Endothelial cell of umbilical vein (primary cell): ENCODE data around the gene DDI1. TPM values are rescaled to one million over a fixed set of nuclear protein-coding genes. Genes with fewer than 3 reads are reported as not detected.

Source experiments
- BruUV-seq: library from RNA; stranded (reverse); fragments of 400-500 nt; replicated peaks from 2 replicates; lab custom pipeline; 2021; lab: Mats Ljungman, UMichigan
- CTCF ChIA-PET: fragments of 300-600, 350-600 bp; sonication (Branson Sonifier 250); formaldehyde crosslinking; loops from one replicate; lab custom pipeline; 2021; ENCODE audit warnings: antibody characterized with exemption, inconsistent platforms; lab: Charles Lee
- POLR2A ChIA-PET: fragments of 300-600, 350-600 bp; sonication (Branson Sonifier 250); formaldehyde crosslinking; loops from one replicate; lab custom pipeline; 2021; ENCODE audit warnings: antibody characterized with exemption, inconsistent platforms; lab: Charles Lee
- DNase-seq: peaks from one replicate; pipeline ENCODE4 v3.0.0-alpha.2; 2011; ENCODE audit warnings: low read depth, low spot score
- FAIRE-seq: peaks from 2 replicates; lab custom pipeline; 2011; peaks lifted over from hg19 to GRCh38; lab: Jason Lieb, UNC
- H2AFZ ChIP-seq: 2 replicates; pipeline ENCODE4 v1.6.0; 2012; ENCODE audit warnings: low read depth, low read length, control low read depth, inconsistent platforms
- H3K27ac ChIP-seq: 2 replicates; pipeline ENCODE4 v1.5.1; 2011; ENCODE audit warnings: low read depth, mild to moderate bottlenecking, control low read depth, low read length, moderate library complexity; ENCODE audit not compliant: insufficient read depth
- H3K27me3 ChIP-seq, 2 experiments: 2 replicates each; pipeline versions ENCODE4 v1.6.0 to v1.6.1; 2011; ENCODE audit warnings: low read length in 2 of 2, mixed read lengths in 1 of 2; ENCODE audit not compliant: control insufficient read depth in 2 of 2, insufficient read depth in 2 of 2
- H3K36me3 ChIP-seq, 2 experiments: 2 replicates in 1 of 2; 3 replicates in 1 of 2; pipeline ENCODE4 v1.5.1; 2011; ENCODE audit warnings: low read length in 2 of 2, mild to moderate bottlenecking in 1 of 2, moderate library complexity in 1 of 2; ENCODE audit not compliant: control insufficient read depth in 2 of 2, insufficient read depth in 2 of 2; ENCODE audit errors: extremely low read depth in 1 of 2
- H3K4me1 ChIP-seq: 3 replicates; pipeline ENCODE4 v1.5.1; 2011; ENCODE audit warnings: mild to moderate bottlenecking, low read length; ENCODE audit not compliant: control insufficient read depth, insufficient read depth; ENCODE audit errors: extremely low read depth
- H3K4me2 ChIP-seq: 2 replicates; pipeline ENCODE4 v1.6.1; 2011; ENCODE audit warnings: low read length, control low read depth, mixed read lengths; ENCODE audit not compliant: insufficient read depth
- H3K4me3 ChIP-seq, 3 experiments: fragments of 200-600 bp in 1 of 3; sonication (generic), shearing (Covaris generic) in 1 of 3; replicated peaks in 1 of 3; 2 replicates each; pipeline ENCODE4 v1.5.1; 2011 to 2016; ENCODE audit warnings: control low read depth in 3 of 3, low read length in 3 of 3, mild to moderate bottlenecking in 2 of 3, inconsistent platforms in 1 of 3, low read depth in 1 of 3, moderate library complexity in 1 of 3; ENCODE audit not compliant: insufficient read depth in 1 of 3
- H3K79me2 ChIP-seq: 2 replicates; pipeline ENCODE4 v1.6.0; 2012; ENCODE audit warnings: low read length, inconsistent platforms; ENCODE audit not compliant: control insufficient read depth, insufficient read depth
- H3K9ac ChIP-seq: replicated peaks from 2 replicates; pipeline ENCODE3; 2011; ENCODE audit warnings: low read length, control low read depth; ENCODE audit not compliant: insufficient read depth; ENCODE audit errors: extremely low read depth
- H3K9me1 ChIP-seq: replicated peaks from 3 replicates; pipeline ENCODE4 v1.6.0; 2011; ENCODE audit warnings: mild to moderate bottlenecking, low read length; ENCODE audit not compliant: control insufficient read depth, insufficient read depth; ENCODE audit errors: extremely low read depth
- H3K9me3 ChIP-seq: replicated peaks from 2 replicates; pipeline ENCODE4 v1.5.1; 2012; ENCODE audit warnings: low read length, inconsistent platforms; ENCODE audit not compliant: control insufficient read depth, insufficient read depth
- H4K20me1 ChIP-seq: replicated peaks from 2 replicates; pipeline ENCODE3; 2011; ENCODE audit warnings: mild to moderate bottlenecking, low read length; ENCODE audit not compliant: control insufficient read depth, insufficient read depth; ENCODE audit errors: extremely low read depth
- CTCF ChIP-seq, 2 donors: IDR thresholded peaks; 1 replicate in 1 of 2; 2 replicates in 1 of 2; pipeline ENCODE4 v1.5.1; 2011; ENCODE audit warnings: low read length in 2 of 2, mild to moderate bottlenecking in 2 of 2, moderate library complexity in 2 of 2, control low read depth in 1 of 2, inconsistent platforms in 1 of 2, low read depth in 1 of 2; ENCODE audit not compliant: insufficient read depth in 1 of 2; ENCODE audit errors: extremely low read depth in 1 of 2
- EZH2 ChIP-seq: IDR thresholded peaks from 2 replicates; pipeline ENCODE4 v1.6.1; 2012; ENCODE audit warnings: borderline replicate concordance, low read depth, mild to moderate bottlenecking, moderate library complexity, low read length, inconsistent platforms; ENCODE audit not compliant: severe bottlenecking
- FOS ChIP-seq: IDR thresholded peaks from 2 replicates; pipeline ENCODE4 v1.6.1; 2011; ENCODE audit warnings: mild to moderate bottlenecking, low read length, moderate library complexity, borderline replicate concordance; ENCODE audit not compliant: insufficient read depth
- GATA2 ChIP-seq: IDR thresholded peaks from 2 replicates; pipeline ENCODE4 v1.7.0; 2011; ENCODE audit warnings: low read depth, mild to moderate bottlenecking, moderate library complexity, mixed read lengths, low read length; ENCODE audit not compliant: insufficient read length, insufficient read depth
- JUN ChIP-seq: IDR thresholded peaks from 2 replicates; pipeline ENCODE4 v1.6.1; 2011; ENCODE audit warnings: borderline replicate concordance, low read depth; ENCODE audit not compliant: insufficient read length, insufficient read depth
- POLR2A ChIP-seq: IDR thresholded peaks from 2 replicates; pipeline ENCODE4 v1.6.1; 2012; ENCODE audit warnings: low read depth, mild to moderate bottlenecking, control low read depth, low read length
- POLR2AphosphoS5 ChIP-seq: IDR thresholded peaks from 2 replicates; pipeline ENCODE4 v1.6.1; 2012; ENCODE audit warnings: low read depth, mild to moderate bottlenecking, control low read depth, low read length, moderate library complexity; ENCODE audit not compliant: insufficient read depth
- dilution Hi-C: fragments of 300-500 bp; cut with MboI; formaldehyde crosslinking; loops from one replicate; pipeline ENCODE4 v1.15.0; 2019; ENCODE audit warnings: low sequenced_read_pairs; ENCODE audit not compliant: extremely low pct_ligation_motif_present
- intact Hi-C: fragments of 100-400 bp; cut with micrococcal nuclease; formaldehyde crosslinking; loops from one replicate; pipeline ENCODE4 v1.10.0; 2022
- polyA plus RNA-seq, 4 experiments: library from polyadenylated mRNA; depleted of rRNA in 3 of 4; stranded (reverse) in 3 of 4; unstranded in 1 of 4; fragments of >200 nt; gene quantifications; 2 replicates each; pipeline versions ENCODE4 v1.2.1 to v1.2.3, GENCODE V29; 2011 to 2012; ENCODE audit warnings: missing spikeins in 1 of 4
- total RNA-seq: library from RNA; stranded (reverse); gene quantifications from 2 replicates; pipeline ENCODE4 v1.2.3, GENCODE V29; 2021

DDI1 gene
- total and polyA plus RNA-seq, 2 donors (not counting 3 experiments of a cell fraction or from before 2014, with no cell fraction given), result not detected

DNA sequence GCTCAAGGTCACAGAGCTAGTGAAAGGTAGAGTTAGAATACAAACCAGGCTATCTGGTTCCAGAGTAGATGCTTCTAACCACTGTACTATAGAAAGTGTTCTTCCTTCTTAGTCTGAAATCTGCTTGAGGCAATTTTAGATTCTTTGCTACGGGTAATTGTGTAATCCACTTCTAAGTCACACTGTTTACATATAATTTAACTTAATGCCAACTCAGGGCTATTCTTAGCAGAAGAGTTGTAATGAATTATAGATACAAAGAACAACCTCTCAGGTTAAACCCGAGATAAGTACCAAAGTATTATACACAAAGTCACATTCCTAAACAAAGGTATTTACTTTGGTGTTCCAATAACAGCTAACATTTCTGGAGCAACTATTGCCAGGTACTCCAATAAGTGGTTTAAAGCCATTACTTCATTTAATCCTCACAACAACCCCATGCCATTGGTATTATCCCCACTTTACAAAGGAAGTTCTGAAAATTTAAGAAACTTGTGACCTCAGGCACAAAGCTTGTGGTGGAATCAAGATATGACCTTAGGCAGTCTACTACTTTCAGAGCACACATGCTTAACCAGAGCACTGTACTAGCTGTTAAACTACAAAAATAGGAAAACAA is 31.1 kb upstream of the DDI1 start:
- Histone ChIP-seq H3K27ac (no peak overlapping the region), H3K9ac (no peak overlapping the region), H3K79me2 (no peaks in the 10 kb centered on the region), H3K27me3 (no peaks in the 10 kb centered on the region), H3K4me3 (no peak overlapping the region), H4K20me1 (no peaks in the 10 kb centered on the region), H3K9me3 (no peaks in the 10 kb centered on the region), H2AFZ (no peak overlapping the region), H3K4me1 (no peaks in the 10 kb centered on the region), H3K4me2 (no peak overlapping the region), H3K9me1 (no peaks in the 10 kb centered on the region), H3K36me3 (no peaks in the 10 kb centered on the region)
- FAIRE-seq, result no peak
- dilution Hi-C loops (no loop called here), intact Hi-C loops (no loop called here)
- ChIA-PET POLR2A (no interaction called here), CTCF (no interaction called here)
- DNase-seq, result no peak
- BruUV-seq, result no TSS peak
- TF ChIP-seq CTCF (IDR thresholded peaks at IDR 0.05; ENCODE audit: extremely low read depth in 1 of 2, insufficient read depth in 1 of 2, low read depth in 1 of 2, low read length in 2 of 2) (no peak), POLR2AphosphoS5 (no peak), FOS (no peak), EZH2 (no peak), GATA2 (no peak), JUN (no peak), POLR2A (no peak)
